GM10266 (cell line): ENCODE data around the gene MIB2.
A peak's percentile ranks its signal among the peaks of the same experiment; 100 is the strongest.

Experiments used
- DNase-seq: peaks from one replicate; pipeline ENCODE4 v3.0.0; 2012; ENCODE audit errors: extremely low spot score
- TF ChIP-seq, protein P1 (sequence below): IDR thresholded peaks from 2 replicates; pipeline ENCODE4 v1.5.1; 2012; ENCODE audit warnings: mild to moderate bottlenecking, low read depth; ENCODE audit not compliant: control insufficient read depth, insufficient read depth; ENCODE audit errors: missing control alignments

MIB2 gene

DNA sequence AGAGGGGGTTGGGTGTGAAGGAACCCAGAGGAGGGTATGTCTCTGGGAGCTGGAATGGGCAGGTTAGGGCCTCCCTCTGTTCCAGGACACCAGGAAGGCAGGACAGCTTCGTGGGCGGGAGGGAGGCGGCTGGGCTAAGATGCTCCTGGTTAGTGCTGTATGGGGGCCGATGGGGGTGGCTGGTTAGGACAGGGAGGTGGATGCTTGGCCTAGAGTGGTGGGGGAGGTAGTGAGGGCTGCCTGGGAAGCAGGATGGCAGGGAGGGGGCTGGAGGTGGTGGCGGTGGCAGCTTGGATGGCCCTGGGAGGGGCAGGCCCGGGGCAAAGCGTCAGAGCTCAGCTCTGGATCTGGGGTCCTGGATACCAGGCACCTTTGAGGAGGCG, 10.5 kb downstream of the MIB2 start:
- DNase-seq, result no peak
- TF ChIP-seq, protein P1, sequence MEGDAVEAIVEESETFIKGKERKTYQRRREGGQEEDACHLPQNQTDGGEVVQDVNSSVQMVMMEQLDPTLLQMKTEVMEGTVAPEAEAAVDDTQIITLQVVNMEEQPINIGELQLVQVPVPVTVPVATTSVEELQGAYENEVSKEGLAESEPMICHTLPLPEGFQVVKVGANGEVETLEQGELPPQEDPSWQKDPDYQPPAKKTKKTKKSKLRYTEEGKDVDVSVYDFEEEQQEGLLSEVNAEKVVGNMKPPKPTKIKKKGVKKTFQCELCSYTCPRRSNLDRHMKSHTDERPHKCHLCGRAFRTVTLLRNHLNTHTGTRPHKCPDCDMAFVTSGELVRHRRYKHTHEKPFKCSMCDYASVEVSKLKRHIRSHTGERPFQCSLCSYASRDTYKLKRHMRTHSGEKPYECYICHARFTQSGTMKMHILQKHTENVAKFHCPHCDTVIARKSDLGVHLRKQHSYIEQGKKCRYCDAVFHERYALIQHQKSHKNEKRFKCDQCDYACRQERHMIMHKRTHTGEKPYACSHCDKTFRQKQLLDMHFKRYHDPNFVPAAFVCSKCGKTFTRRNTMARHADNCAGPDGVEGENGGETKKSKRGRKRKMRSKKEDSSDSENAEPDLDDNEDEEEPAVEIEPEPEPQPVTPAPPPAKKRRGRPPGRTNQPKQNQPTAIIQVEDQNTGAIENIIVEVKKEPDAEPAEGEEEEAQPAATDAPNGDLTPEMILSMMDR, result no peak

DNA sequence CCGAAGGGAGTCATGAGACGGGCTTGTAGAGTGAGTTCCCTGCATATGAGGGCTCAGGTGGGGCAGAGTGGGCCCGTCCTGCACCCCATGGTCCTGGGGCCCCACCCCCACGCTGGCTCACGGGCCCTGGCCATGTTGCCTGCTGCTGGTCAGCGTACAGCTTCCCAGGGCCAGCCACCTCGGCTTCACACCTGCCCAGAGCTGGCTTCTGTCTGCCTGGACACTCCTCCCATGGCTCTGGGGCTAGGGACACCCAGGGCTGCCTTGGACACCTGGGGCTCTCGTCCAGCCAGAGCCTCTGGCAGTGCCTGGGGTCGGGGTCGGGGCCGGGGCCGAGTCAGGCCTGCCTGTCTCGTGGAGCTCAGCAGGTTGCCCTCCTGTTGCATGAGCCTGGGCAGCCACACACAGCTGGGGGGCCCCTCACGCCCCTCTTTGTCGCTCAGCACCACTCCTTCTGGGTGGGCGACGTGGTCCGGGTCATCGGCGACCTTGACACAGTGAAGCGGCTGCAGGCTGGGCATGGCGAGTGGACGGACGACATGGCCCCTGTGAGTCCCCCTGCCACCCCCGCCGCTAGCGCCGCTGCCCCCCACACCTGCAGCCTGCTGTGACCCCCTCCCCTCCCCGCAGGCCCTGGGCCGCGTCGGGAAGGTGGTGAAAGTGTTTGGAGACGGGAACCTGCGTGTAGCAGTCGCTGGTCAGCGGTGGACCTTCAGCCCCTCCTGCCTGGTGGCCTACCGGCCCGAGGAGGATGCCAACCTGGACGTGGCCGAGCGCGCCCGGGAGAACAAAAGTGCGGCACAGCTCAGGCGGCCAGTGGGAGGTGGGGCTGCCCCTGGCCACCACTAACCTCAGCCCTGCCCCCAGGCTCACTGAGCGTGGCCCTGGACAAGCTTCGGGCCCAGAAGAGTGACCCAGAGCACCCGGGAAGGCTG, 11.2 kb downstream of the MIB2 start:
- no peak for DNase-seq
- TF ChIP-seq, protein P1, result no peak

DNA sequence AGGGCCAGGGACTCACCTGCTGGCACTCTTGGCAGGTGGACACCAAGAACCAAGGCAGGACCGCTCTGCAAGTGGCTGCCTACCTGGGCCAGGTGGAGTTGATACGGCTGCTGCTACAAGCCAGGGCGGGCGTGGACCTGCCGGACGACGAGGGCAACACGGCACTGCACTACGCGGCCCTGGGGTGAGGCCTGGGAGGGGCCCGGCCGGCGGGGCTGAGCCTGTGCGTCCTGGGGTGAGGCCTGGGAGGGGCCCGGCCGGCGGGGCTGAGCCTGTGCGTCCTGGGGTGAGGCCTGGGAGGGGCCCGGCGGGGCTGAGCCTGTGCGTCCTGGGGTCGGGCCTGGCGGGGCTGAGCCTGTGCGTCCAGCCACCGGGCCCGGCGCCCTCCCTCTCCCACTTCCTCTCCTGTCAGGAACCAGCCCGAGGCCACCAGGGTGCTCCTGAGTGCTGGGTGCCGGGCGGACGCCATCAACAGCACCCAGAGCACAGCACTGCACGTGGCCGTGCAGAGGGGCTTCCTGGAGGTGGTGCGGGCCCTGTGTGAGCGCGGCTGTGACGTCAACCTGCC, 12.0 kb downstream of the MIB2 start:
- no peak for DNase-seq
- TF ChIP-seq, protein P1, result no peak

DNA sequence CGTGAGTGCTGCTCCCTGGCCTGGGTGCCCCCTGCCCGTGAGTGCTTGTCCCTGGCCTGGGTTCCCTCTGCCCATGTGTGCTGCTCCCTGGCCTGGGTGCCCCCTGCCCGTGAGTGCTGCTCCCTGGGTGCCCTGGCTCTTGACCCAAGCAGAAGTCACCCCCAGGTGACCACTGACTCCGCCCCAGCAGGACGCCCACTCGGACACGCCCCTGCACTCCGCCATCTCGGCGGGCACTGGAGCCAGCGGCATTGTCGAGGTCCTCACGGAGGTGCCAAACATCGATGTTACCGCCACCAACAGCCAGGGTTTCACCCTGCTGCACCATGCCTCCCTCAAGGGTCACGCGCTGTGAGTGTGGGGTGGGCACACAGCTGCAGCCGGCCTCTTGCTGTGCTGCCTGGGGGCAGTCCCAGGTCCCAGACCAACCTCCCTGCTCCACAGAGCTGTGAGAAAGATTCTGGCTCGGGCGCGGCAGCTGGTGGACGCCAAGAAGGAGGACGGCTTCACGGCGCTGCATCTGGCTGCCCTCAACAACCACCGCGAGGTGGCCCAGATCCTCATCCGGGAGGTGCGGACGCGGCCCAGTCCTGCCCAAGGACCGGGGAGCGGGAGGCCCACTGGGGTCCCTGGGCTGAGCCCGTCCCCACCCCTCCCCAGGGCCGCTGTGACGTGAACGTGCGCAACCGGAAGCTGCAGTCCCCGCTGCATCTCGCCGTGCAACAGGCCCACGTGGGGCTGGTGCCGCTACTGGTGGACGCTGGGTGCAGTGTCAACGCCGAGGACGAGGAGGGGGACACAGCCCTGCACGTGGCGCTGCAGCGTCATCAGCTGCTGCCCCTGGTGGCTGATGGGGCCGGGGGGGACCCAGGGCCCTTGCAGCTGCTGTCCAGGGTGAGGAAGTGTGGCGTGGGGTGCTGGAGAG, 12.8 kb downstream of the MIB2 start:
- TF ChIP-seq, protein P1, result no peak
- no peak for DNase-seq

DNA sequence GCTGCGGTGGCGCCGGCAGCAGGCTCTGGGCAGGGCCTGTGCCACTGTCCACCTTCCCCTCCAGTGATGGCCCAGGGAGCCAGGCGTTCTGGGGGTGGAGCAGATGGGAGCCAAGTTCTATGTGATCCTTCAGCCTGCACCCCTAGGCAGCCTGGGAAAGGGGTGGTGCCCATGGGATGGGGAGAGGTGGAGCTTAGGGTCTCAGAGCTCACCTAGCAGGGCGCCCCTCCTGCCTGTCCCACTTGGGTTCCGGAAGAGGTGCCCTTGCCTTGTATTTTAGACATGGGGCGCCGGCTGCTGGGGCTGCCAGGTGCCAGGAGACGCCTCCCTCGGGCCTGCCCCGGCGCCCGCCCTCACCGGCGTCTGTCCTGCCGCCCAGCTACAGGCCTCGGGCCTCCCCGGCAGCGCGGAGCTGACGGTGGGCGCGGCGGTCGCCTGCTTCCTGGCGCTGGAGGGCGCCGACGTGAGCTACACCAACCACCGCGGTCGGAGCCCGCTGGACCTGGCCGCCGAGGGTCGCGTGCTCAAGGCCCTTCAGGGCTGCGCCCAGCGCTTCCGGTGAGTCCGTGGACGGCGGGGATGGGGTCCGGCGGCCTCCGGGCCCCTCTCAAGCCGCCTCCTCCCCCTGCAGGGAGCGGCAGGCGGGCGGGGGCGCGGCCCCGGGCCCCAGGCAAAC, 13.6 kb downstream of the MIB2 start:
- TF ChIP-seq, protein P1, result no peak
- DNase-seq, result no peak

DNA sequence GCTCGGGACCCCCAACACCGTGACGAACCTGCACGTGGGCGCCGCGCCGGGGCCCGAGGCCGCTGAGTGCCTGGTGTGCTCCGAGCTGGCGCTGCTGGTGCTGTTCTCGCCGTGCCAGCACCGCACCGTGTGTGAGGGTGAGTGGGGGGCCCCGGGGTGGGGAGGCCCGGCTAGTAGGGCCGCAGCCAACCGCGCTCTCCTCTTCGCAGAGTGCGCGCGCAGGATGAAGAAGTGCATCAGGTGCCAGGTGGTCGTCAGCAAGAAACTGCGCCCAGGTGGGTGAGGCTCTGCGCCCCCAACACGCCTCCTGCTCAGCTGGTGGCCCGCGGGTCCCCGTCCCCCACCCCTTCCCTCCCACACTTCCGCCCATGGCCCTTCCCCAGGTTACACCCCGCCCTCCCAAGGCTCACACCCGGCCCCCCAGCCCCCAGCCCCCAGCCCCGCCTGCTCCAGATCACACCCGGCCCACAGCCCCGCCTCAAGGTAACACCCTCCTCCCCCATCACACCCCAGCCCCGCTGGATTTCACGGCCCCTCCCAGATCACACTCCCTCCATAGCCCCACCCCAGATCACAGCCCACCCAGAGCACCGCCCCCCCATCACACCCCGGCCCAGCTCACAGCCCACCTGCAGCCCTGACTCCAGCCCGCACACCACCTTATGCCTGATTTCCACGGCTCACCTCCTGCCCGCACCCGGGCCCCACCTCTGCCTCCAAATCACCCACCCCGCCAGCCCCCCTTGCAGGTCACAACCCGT, 14.3 kb downstream of the MIB2 start:
- TF ChIP-seq, protein P1, result no peak
- DNase-seq, result peak; percentile 81
